AG10803 (cell line): Measurements from ENCODE around the gene TP53TG3F.
"Not testable (repeated sequence)": the region's sequence is repeated elsewhere in the genome, so short reads cannot be mapped to it uniquely, and the experiment has no call there.

ENCODE experiments used
- DNase-seq: peaks from one replicate; pipeline ENCODE4 v3.0.0; 2010; ENCODE audit warnings: low read depth
- H3K4me3 ChIP-seq: 2 replicates; pipeline ENCODE4 v1.5.1; 2011; ENCODE audit warnings: mild to moderate bottlenecking, low read length, control low read depth

The TP53TG3F gene, protein sequence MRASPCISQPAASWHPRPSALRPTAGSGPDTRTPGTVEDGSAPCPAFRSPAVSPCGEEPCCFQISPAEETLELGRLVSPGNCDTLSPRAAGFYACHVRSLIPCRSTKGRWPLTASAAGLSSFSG

DNA sequence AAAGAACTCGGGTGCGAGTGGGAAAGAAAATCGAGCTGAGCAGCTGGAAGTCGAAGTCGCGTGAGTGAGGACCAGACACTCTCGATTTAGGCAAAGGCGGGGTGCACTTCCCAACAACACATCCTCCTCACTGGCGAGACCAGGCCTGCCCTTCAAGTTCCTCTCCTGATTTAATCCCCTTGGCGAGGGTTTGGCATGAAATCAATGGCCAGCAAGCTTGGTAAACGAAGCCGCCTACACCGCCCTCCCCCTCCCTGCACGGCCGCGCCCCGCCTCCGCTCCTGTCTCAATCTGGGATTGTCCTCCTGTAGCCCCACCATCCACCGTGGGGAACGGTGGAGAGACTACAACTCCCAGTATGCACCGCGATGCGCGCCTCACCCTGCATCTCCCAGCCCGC, at the start of gene TP53TG3F:
TSS of gene TP53TG3F (plus strand) at position 301 of the 400 bp plus-strand sequence. CDS start at position 369, 68 bp downstream.
- DNase-seq, H3K4me3 ChIP-seq: not testable (repeated sequence)

DNA sequence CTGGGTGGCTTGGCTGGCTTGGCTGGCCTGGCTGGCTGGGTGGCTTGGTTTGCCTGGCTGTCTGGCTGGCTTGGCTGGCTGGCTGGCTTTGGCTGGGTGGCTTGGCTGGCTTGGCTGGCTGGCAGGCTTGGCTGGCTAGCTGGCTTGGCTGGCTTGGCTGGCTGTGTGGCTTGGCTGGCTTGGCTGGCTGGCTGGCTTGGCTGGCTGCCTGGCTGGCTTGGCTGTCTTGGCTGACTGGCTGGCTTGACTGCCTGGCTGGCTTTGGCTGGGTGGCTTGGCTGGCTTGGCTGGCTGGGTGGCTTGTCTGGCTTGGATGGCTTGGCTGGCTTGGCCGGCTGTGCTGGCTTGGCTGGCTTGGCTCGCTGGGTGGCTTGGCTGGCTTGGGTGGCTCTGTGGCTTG, 32.2 kb downstream of the TP53TG3F start:
- not testable (repeated sequence) for H3K4me3 ChIP-seq, DNase-seq

- H3K4me3 ChIP-seq: not testable (repeated sequence)
Observed at GRCh38 chr16:33507231-33507630, 47.8 kb downstream of the TP53TG3F start.

DNA sequence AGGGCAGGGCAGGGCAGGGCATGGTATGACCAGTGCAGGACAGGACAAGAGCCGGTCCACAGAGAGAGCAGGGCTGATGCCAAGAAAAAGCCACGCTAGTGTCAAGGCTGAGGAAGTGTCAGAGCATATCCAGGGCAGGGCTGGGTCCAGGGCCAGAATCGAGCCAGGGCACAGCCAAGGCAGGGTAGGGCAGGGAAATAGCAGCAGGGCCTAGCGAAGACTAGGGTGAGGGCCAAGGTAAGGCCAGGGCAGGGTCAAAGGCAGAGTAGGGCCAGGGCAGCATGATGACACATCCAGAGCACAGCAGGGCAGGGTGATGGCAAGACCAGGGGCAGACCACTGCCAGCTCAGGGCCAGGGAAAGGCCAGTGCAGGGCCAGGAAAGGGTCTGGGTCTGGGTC, 49.7 kb downstream of the TP53TG3F start:
- not testable (repeated sequence) for DNase-seq, H3K4me3 ChIP-seq

More at GRCh38 chr16:33507231-33507630, 47.8 kb downstream of the TP53TG3F start:
- not testable (repeated sequence) for DNase-seq

- H3K4me3 ChIP-seq, DNase-seq: not testable (repeated sequence)
Observed at GRCh38 chr16:33509906-33510305, 50.5 kb downstream of the TP53TG3F start.
